Upper lobe of left lung (tissue), 6 donors: ENCODE results near the gene PGM2L1. TPM values are rescaled to one million over a fixed set of nuclear protein-coding genes. Genes with fewer than 3 reads are reported as not detected.
"Not testable (repeated sequence)": the region's sequence is repeated elsewhere in the genome, so short reads cannot be mapped to it uniquely, and the experiment has no call there.

Experiments
- ATAC-seq, 2 donors: fragments of 200-7000 bp; cut with Tn5 transposase; one replicate each; pipeline ENCODE4 v1.9.1; 2022; ENCODE audit warnings: mild to moderate bottlenecking in 2 of 2, moderate library complexity in 2 of 2; ENCODE audit not compliant: low FRiP score in 2 of 2
- DNase-seq, 2 donors: peaks; one replicate each; pipeline ENCODE4 v3.0.0-alpha.2; 2019 to 2020
- H3K27ac ChIP-seq, 4 donors: fragments of 200-600 bp; sonication (generic); one replicate each; pipeline ENCODE4 v1.5.1; 2016 to 2019
- H3K27me3 ChIP-seq, 4 donors: fragments of 200-600 bp; sonication (generic); one replicate each; pipeline ENCODE4 v1.5.1; 2017 to 2019
- H3K36me3 ChIP-seq, 4 donors: fragments of 200-600 bp; sonication (generic); one replicate each; pipeline ENCODE4 v1.5.1; 2016 to 2019
- H3K4me1 ChIP-seq, 4 donors: fragments of 200-600 bp; sonication (generic); one replicate each; pipeline ENCODE4 v1.5.1; 2018 to 2019
- H3K4me3 ChIP-seq, 4 donors: fragments of 200-600 bp; sonication (generic); one replicate each; pipeline ENCODE4 v1.5.1; 2017 to 2019; ENCODE audit warnings: mild to moderate bottlenecking in 2 of 4, moderate library complexity in 1 of 4
- H3K9me3 ChIP-seq, 4 donors: fragments of 200-600 bp; sonication (generic); one replicate each; pipeline ENCODE4 v1.5.1; 2018 to 2019
- CTCF ChIP-seq, 6 experiments: fragments of 450-650 bp in 4 of 6; fragments of 200-600 bp in 2 of 6; sonication (generic) in 2 of 6; IDR thresholded peaks; one replicate each; pipeline ENCODE4 v1.5.1; 2016 to 2019; ENCODE audit warnings: antibody characterized with exemption in 6 of 6
- EP300 ChIP-seq, 4 donors: sonication (generic); formaldehyde crosslinking; IDR thresholded peaks; one replicate each; pipeline ENCODE4 v1.5.1; 2017; ENCODE audit warnings: antibody characterized with exemption in 4 of 4, control low read depth in 2 of 4
- POLR2A ChIP-seq, 4 donors: fragments of 450-650 bp; IDR thresholded peaks; one replicate each; pipeline ENCODE4 v1.5.1; 2016 to 2017; ENCODE audit warnings: antibody characterized with exemption in 4 of 4, mild to moderate bottlenecking in 2 of 4
- POLR2AphosphoS5 ChIP-seq, 2 donors: sonication (generic); formaldehyde crosslinking; IDR thresholded peaks; one replicate each; pipeline ENCODE4 v1.5.1; 2017; ENCODE audit warnings: antibody characterized with exemption in 2 of 2
- WGBS, 2 donors: methylation state at CpG; one replicate each; pipeline ENCODE4 v1.1.5; 2017 to 2018; 5-methylcytosine and 5-hydroxymethylcytosine counted together
- total RNA-seq, 6 donors: library from RNA; depleted of rRNA in 4 of 6; stranded (reverse); fragments of >200 nt in 4 of 6; gene quantifications; one replicate each; pipeline versions ENCODE4 v1.1.0 to v1.2.1, GENCODE V29; 2016 to 2021
- donor health status: DM: no; HTN: no; CAD: no; lungs with moderate emphysema.
- donor health status: DM: no; HTN: yes; CAD: no; lungs with severe emphysema.

PGM2L1 gene
- total RNA-seq, 6 donors from 2014 or later = 1.0 to 8.8 (median 5.8) TPM

GRCh38 chr11:74366576-74366975 is 31.7 kb downstream of the PGM2L1 start:
- no peak overlapping the region for H3K4me3 ChIP-seq
- no peaks in the 10 kb centered on the region for H3K4me1 ChIP-seq
- DNase-seq (no peak), ATAC-seq (no peak)
- 67 to 81% methylated on average over 2 of the region's 2 CpGs for WGBS, 2 donors
- H3K27ac ChIP-seq = no peak overlapping the region
- no peaks in the 10 kb centered on the region for H3K27me3 ChIP-seq
- H3K9me3 ChIP-seq = no peaks in the 10 kb centered on the region
- TF ChIP-seq EP300 (IDR thresholded peaks at IDR 0.05) (no peak), POLR2A (IDR thresholded peaks at IDR 0.05) (no peak), POLR2AphosphoS5 (IDR thresholded peaks at IDR 0.05) (no peak), CTCF (IDR thresholded peaks at IDR 0.05) (no peak)
- peaks cover 0 to 12% (median 1%) of the 10 kb centered on the region in 4 donors for H3K36me3 ChIP-seq

- not testable (repeated sequence) for H3K9me3 ChIP-seq, H3K27me3 ChIP-seq, DNase-seq, ATAC-seq, H3K4me3 ChIP-seq, H3K27ac ChIP-seq, H3K4me1 ChIP-seq
- WGBS, 2 donors = 78 to 92% methylated on average over 2 to 3 of the region's 3 CpGs
- peaks cover 0 to 19% (median 4%) of the 10 kb centered on the region in 4 donors for H3K36me3 ChIP-seq
These were observed 32.4 kb downstream of the PGM2L1 start for GRCh38 chr11:74365805-74366204.

- peaks cover 0 to 28% (median 7%) of the 10 kb centered on the region in 4 donors for H3K36me3 ChIP-seq
These were observed 40.8 kb downstream of the PGM2L1 start for GRCh38 chr11:74357449-74357848.

GRCh38 chr11:74355626-74356025 is 42.6 kb downstream of the PGM2L1 start:
- ATAC-seq (no peak), DNase-seq (no peak)
- WGBS, 2 donors = 81 to 88% methylated on average over 2 of the region's 2 CpGs
- H3K4me3 ChIP-seq = no peak overlapping the region
- TF ChIP-seq POLR2A (IDR thresholded peaks at IDR 0.05) (no peak), CTCF (IDR thresholded peaks at IDR 0.05) (no peak)
- peaks cover 0 to 26% (median 3%) of the 10 kb centered on the region in 4 donors for H3K36me3 ChIP-seq
- H3K27ac ChIP-seq = no peak overlapping the region
- no peaks in the 10 kb centered on the region for H3K27me3 ChIP-seq
- H3K9me3 ChIP-seq = no peaks in the 10 kb centered on the region
- H3K4me1 ChIP-seq = no peaks in the 10 kb centered on the region

More at GRCh38 chr11:74357449-74357848, 40.8 kb downstream of the PGM2L1 start:
- no peaks in the 10 kb centered on the region for H3K4me1 ChIP-seq
- no peak for DNase-seq
- H3K27ac ChIP-seq = no peak overlapping the region
- no peaks in the 10 kb centered on the region for H3K27me3 ChIP-seq
- no peak for TF ChIP-seq EP300 (IDR thresholded peaks at IDR 0.05)
- TF ChIP-seq POLR2A (IDR thresholded peaks at IDR 0.05) = no peak
- no peak for TF ChIP-seq CTCF (IDR thresholded peaks at IDR 0.05)
- no peak for TF ChIP-seq POLR2AphosphoS5 (IDR thresholded peaks at IDR 0.05)
- no peaks in the 10 kb centered on the region for H3K9me3 ChIP-seq
- H3K4me3 ChIP-seq = no peak overlapping the region
- WGBS, 2 donors = 78 to 90% methylated on average over 1 of the region's 1 CpG
- no peak for ATAC-seq

GRCh38 chr11:74354036-74354435 is 44.2 kb downstream of the PGM2L1 start:
- Histone ChIP-seq H3K4me3 (no peak overlapping the region), H3K9me3 (no peaks in the 10 kb centered on the region), H3K4me1 (no peaks in the 10 kb centered on the region), H3K27me3 (no peaks in the 10 kb centered on the region), H3K27ac (no peak overlapping the region), H3K36me3 (peaks cover 0 to 17% (median 0%) of the 10 kb centered on the region in 4 donors)
- DNase-seq (no peak), ATAC-seq (no peak)
- WGBS, 2 donors = 63 to 87% methylated on average over 3 of the region's 3 CpGs
- TF ChIP-seq CTCF (IDR thresholded peaks at IDR 0.05) = no peak
- no peak for TF ChIP-seq POLR2A (IDR thresholded peaks at IDR 0.05)
- no peak for TF ChIP-seq POLR2AphosphoS5 (IDR thresholded peaks at IDR 0.05)
- no peak for TF ChIP-seq EP300 (IDR thresholded peaks at IDR 0.05)
